Right renal pelvis (tissue), 4 donors: Measurements from ENCODE around the gene MAP3K19. TPM values are rescaled to one million over a fixed set of nuclear protein-coding genes. Genes with fewer than 3 reads are reported as not detected.
"Not testable (repeated sequence)": the region's sequence is repeated elsewhere in the genome, so short reads cannot be mapped to it uniquely, and the experiment has no call there.

ENCODE experiments used
- DNase-seq, 4 donors: peaks; one replicate each; pipeline ENCODE4 v3.0.0-alpha.2; 2013; ENCODE audit warnings: low read depth in 4 of 4, low spot score in 3 of 4, missing footprints in 1 of 4
- polyA plus RNA-seq, 4 donors: library from polyadenylated mRNA; unstranded; fragments of 120-200 nt; gene quantifications; one replicate each; pipeline ENCODE4 v1.2.1, GENCODE V29; 2013; ENCODE audit not compliant: insufficient read length in 4 of 4

MAP3K19 gene
- polyA plus RNA-seq, 4 donors = 0.53 to 0.83 (median 0.66) TPM

- DNase-seq = no peak
Measured at GRCh38 chr2:135052997-135053474, 5.8 kb upstream of the MAP3K19 start.

GRCh38 chr2:135052042-135052876 is 5.0 kb upstream of the MAP3K19 start, which contains the start of gene RAB3GAP1:
Gene RAB3GAP1 (plus strand): TSS chr2:135052292. CDS start chr2:135052308, 16 bp downstream.
- DNase-seq = peak; percentile 61 to 68 (median 64)

- no peak for DNase-seq
Measured at GRCh38 chr2:135050684-135051083, 3.4 kb upstream of the MAP3K19 start.

GRCh38 chr2:135050132-135050531 is 2.9 kb upstream of the MAP3K19 start:
- DNase-seq = no peak

GRCh38 chr2:135048122-135048521 is 875 bp upstream of the MAP3K19 start:
- no peak for DNase-seq

GRCh38 chr2:135043345-135043744 is 3.9 kb downstream of the MAP3K19 start:
- no peak for DNase-seq

- no peak for DNase-seq
Measured at GRCh38 chr2:135037831-135038230, 9.4 kb downstream of the MAP3K19 start.

- not testable (repeated sequence) for DNase-seq
Measured at GRCh38 chr2:135033216-135033615, 14.0 kb downstream of the MAP3K19 start.

GRCh38 chr2:135030826-135031225 is 16.4 kb downstream of the MAP3K19 start:
- peak in 3 of 4 donors; percentile 19 to 38 (median 23) for DNase-seq

- no peak for DNase-seq
Measured at GRCh38 chr2:135029481-135030134, 17.6 kb downstream of the MAP3K19 start.

GRCh38 chr2:135023886-135024485 is 23.3 kb downstream of the MAP3K19 start:
- DNase-seq = no peak

- no peak for DNase-seq
Measured at GRCh38 chr2:135022952-135023880, 24.0 kb downstream of the MAP3K19 start.

- DNase-seq = no peak
Measured at GRCh38 chr2:135021618-135022017, 25.6 kb downstream of the MAP3K19 start.

GRCh38 chr2:135011633-135012032 is 35.6 kb downstream of the MAP3K19 start:
- DNase-seq = no peak

GRCh38 chr2:135010200-135010942 is 36.9 kb downstream of the MAP3K19 start:
- DNase-seq = no peak

- DNase-seq = no peak
Measured at GRCh38 chr2:135009339-135009738, 37.9 kb downstream of the MAP3K19 start.

GRCh38 chr2:135005753-135006152 is 41.5 kb downstream of the MAP3K19 start:
- no peak for DNase-seq

- DNase-seq = peak in 3 of 4 donors; percentile 32 to 46 (median 45)
Measured at GRCh38 chr2:135004005-135004746, 43.1 kb downstream of the MAP3K19 start.

- DNase-seq = no peak
Measured at GRCh38 chr2:135002836-135003235, 44.4 kb downstream of the MAP3K19 start.
